SU-DHL-6 (cell line): ENCODE results near the gene SEC14L5.

Experiments used
- H2AFZ ChIP-seq: fragments of 200-600 bp; sonication (generic); 2 replicates; pipeline ENCODE4 v1.6.1; 2014; ENCODE audit warnings: low read depth, mild to moderate bottlenecking, moderate library complexity, mixed read lengths, antibody characterized with exemption, low read length; ENCODE audit not compliant: severe bottlenecking
- H3F3A ChIP-seq: fragments of 200-600 bp; shearing (Covaris generic); 2 replicates; pipeline ENCODE4 v1.6.0; 2016; ENCODE audit warnings: antibody characterized with exemption, mild to moderate bottlenecking; ENCODE audit not compliant: insufficient read depth
- H3K27ac ChIP-seq: fragments of 200-600 bp; sonication (generic); 2 replicates; pipeline ENCODE4 v1.5.1; 2016; ENCODE audit warnings: low read depth, mild to moderate bottlenecking, low read length, moderate library complexity, mixed read lengths
- H3K27me3 ChIP-seq: fragments of 200-600 bp; sonication (generic), shearing (Covaris generic); 2 replicates; pipeline ENCODE4 v1.6.0; 2014; ENCODE audit warnings: mild to moderate bottlenecking, low read length
- H3K36me3 ChIP-seq: fragments of 200-600 bp; sonication (generic); 2 replicates; pipeline ENCODE4 v1.6.1; 2014; ENCODE audit warnings: mild to moderate bottlenecking, low read length, mixed read lengths
- H3K4me2 ChIP-seq: fragments of 300-600, 200-600 bp; shearing (Covaris generic), sonication (generic); 2 replicates; pipeline ENCODE4 v1.6.0; 2014; ENCODE audit warnings: low read length, low read depth, mild to moderate bottlenecking; ENCODE audit not compliant: poor library complexity, severe bottlenecking
- H3K4me3 ChIP-seq: fragments of 200-600 bp; sonication (generic); 2 replicates; pipeline ENCODE4 v1.5.1; 2014; ENCODE audit warnings: antibody characterized with exemption, low read length, mild to moderate bottlenecking, mixed read lengths; ENCODE audit not compliant: insufficient read depth, poor library complexity, severe bottlenecking
- H3K79me2 ChIP-seq: fragments of 200-600 bp; sonication (generic); 2 replicates; pipeline ENCODE4 v1.6.1; 2014; ENCODE audit warnings: mild to moderate bottlenecking, low read length, moderate library complexity; ENCODE audit not compliant: insufficient read depth
- H3K9ac ChIP-seq: fragments of 200-600 bp; sonication (generic); 2 replicates; pipeline ENCODE4 v1.7.0; 2014; ENCODE audit warnings: mild to moderate bottlenecking, low read length
- H3K9me2 ChIP-seq: fragments of 200-600 bp; sonication (generic); replicated peaks from 2 replicates; pipeline ENCODE4 v1.6.1; 2014; ENCODE audit warnings: low read length; ENCODE audit not compliant: insufficient read depth
- H3K9me3 ChIP-seq: fragments of 200-600 bp; sonication (generic); 2 replicates; pipeline ENCODE4 v1.6.1; 2014; ENCODE audit warnings: low read length, mixed read lengths; ENCODE audit not compliant: insufficient read depth
- H4K20me1 ChIP-seq: fragments of 200-600 bp; sonication (generic); 2 replicates; pipeline ENCODE4 v1.6.1; 2014; ENCODE audit warnings: low read depth, mild to moderate bottlenecking, antibody characterized with exemption, low read length, moderate library complexity, mixed read lengths
- EZH2phosphoT487 ChIP-seq: fragments of 200-600 bp; sonication (generic), shearing (Covaris generic); conservative IDR thresholded peaks from 2 replicates; pipeline ENCODE4 v1.6.1; 2018; ENCODE audit warnings: mild to moderate bottlenecking, antibody characterized with exemption, low read length, moderate library complexity, mixed read lengths
- TF ChIP-seq, protein P1 (sequence below): fragments of 200-600 bp; sonication (generic); IDR thresholded peaks from one replicate; pipeline ENCODE4 v1.5.1; 2017; ENCODE audit warnings: antibody characterized with exemption, mild to moderate bottlenecking, low read length, moderate library complexity; ENCODE audit not compliant: insufficient read depth, poor library complexity, severe bottlenecking

Gene SEC14L5

DNA sequence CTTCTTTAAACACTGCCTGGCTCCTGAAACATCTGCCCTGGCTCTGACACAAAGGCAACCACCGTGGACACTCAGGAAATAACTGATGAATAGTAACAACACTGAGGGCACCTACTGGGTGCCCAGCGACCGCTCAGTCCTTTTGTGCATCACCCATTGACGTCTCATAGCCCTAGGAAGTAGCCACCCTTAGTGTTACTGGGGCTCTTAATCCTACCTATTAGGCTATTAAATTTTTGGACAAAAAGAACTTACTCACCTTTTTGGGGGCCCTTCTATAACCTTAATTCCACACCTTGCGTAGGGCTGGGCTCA, 32.9 kb upstream of the SEC14L5 start:
- Histone ChIP-seq H3K9me2 (no peaks in the 10 kb centered on the region), H3K4me2 (no peak overlapping the region), H3K4me3 (no peak overlapping the region), H2AFZ (no peak overlapping the region), H3K9me3 (peaks cover 7% of the 10 kb centered on the region; the same call in 1 of the 2 replicates), H3K79me2 (no peaks in the 10 kb centered on the region), H3K36me3 (no peaks in the 10 kb centered on the region), H3F3A (no peaks in the 10 kb centered on the region), H3K27me3 (no peaks in the 10 kb centered on the region), H3K27ac (no peak overlapping the region), H4K20me1 (no peaks in the 10 kb centered on the region), H3K9ac (no peak overlapping the region)
- TF ChIP-seq EZH2phosphoT487: no peak
- TF ChIP-seq, protein P1, sequence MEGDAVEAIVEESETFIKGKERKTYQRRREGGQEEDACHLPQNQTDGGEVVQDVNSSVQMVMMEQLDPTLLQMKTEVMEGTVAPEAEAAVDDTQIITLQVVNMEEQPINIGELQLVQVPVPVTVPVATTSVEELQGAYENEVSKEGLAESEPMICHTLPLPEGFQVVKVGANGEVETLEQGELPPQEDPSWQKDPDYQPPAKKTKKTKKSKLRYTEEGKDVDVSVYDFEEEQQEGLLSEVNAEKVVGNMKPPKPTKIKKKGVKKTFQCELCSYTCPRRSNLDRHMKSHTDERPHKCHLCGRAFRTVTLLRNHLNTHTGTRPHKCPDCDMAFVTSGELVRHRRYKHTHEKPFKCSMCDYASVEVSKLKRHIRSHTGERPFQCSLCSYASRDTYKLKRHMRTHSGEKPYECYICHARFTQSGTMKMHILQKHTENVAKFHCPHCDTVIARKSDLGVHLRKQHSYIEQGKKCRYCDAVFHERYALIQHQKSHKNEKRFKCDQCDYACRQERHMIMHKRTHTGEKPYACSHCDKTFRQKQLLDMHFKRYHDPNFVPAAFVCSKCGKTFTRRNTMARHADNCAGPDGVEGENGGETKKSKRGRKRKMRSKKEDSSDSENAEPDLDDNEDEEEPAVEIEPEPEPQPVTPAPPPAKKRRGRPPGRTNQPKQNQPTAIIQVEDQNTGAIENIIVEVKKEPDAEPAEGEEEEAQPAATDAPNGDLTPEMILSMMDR: no peak

DNA sequence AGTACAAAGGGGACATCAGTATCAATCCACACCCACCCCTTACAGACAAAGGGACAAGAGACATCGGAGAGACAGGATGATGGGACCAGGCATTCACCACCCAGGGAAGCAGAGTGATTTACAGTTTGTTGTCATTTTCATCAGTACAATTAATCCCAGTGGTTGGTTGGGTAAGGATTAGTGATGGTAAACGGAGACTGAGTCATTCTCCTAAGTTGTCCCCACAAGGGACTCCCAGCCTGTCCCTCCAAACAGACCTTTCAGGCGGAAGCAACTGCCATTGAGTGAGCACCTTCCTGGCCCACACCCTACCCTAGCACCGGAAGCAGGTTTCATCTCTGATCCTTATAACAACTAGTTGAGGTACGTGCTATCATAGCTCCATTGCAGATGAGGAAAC, 32.3 kb upstream of the SEC14L5 start:
- H3K79me2 ChIP-seq: no peaks in the 10 kb centered on the region
- no peak overlapping the region for H2AFZ ChIP-seq
- peaks cover 7% of the 10 kb centered on the region; the same call in 1 of the 2 replicates for H3K9me3 ChIP-seq
- H3K27me3 ChIP-seq: no peaks in the 10 kb centered on the region
- H3K9me2 ChIP-seq: no peaks in the 10 kb centered on the region
- H3K27ac ChIP-seq: no peak overlapping the region
- no peak overlapping the region for H3K4me3 ChIP-seq
- H3K9ac ChIP-seq: no peak overlapping the region
- TF ChIP-seq EZH2phosphoT487: no peak
- TF ChIP-seq, protein P1: no peak
- no peak overlapping the region for H3K4me2 ChIP-seq
- no peaks in the 10 kb centered on the region for H4K20me1 ChIP-seq
- H3K36me3 ChIP-seq: no peaks in the 10 kb centered on the region
- H3F3A ChIP-seq: no peaks in the 10 kb centered on the region

DNA sequence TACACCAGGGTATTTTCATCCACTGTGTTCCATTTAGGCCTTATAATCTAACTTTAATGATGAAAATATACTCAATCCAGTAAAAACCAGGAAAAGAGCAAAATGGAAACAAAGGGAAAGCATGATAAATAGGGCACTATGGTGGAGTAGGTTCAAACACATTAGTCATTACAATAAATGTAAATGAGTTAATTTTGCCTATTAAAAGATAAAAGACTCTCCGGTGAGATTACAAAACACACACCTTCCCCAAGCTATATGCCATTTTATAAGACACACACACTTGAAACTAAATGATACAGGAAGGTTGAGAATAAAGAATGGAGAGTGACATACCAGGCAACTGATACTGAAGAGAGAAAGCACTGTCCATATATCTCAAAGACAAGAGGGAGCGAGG, 31.2 kb upstream of the SEC14L5 start:
- Histone ChIP-seq H3K4me2 (no peak overlapping the region), H3K9ac (no peak overlapping the region), H3K27me3 (no peaks in the 10 kb centered on the region), H3K4me3 (no peak overlapping the region), H3F3A (no peaks in the 10 kb centered on the region), H3K9me2 (no peaks in the 10 kb centered on the region), H3K36me3 (no peaks in the 10 kb centered on the region), H3K79me2 (no peaks in the 10 kb centered on the region), H4K20me1 (no peaks in the 10 kb centered on the region), H3K27ac (no peak overlapping the region), H2AFZ (no peak overlapping the region), H3K9me3 (peaks cover 7% of the 10 kb centered on the region; the same call in 1 of the 2 replicates)
- TF ChIP-seq, protein P1: no peak
- TF ChIP-seq EZH2phosphoT487: no peak
